K562 (cell line): ENCODE results near the gene PTPN18. TPM values are rescaled to one million over a fixed set of nuclear protein-coding genes. Genes with fewer than 3 reads are reported as not detected.

Experiments
- BHLHE40 ChIP-seq: IDR thresholded peaks from 2 replicates; pipeline ENCODE4 v1.6.1; 2011; ENCODE audit warnings: low read length, improper control_type of control experiment
- CREB1 ChIP-seq, 2 experiments: sonication (generic) in 1 of 2; formaldehyde crosslinking in 1 of 2; IDR thresholded peaks; 2 replicates each; pipeline versions ENCODE4 v1.6.1 to v1.8.0; 2012 to 2022; ENCODE audit warnings: inconsistent platforms in 1 of 2, mild to moderate bottlenecking in 1 of 2, missing genetic modification reagents in 1 of 2, moderate library complexity in 1 of 2
- CREM ChIP-seq: IDR thresholded peaks from 2 replicates; pipeline ENCODE4 v1.6.1; 2014; ENCODE audit warnings: antibody characterized with exemption, low read depth
- GATAD2A ChIP-seq: fragments of 450-650 bp; IDR thresholded peaks from 2 replicates; pipeline ENCODE4 v1.6.1; 2017
- MAFF ChIP-seq: IDR thresholded peaks from 2 replicates; pipeline ENCODE4 v1.6.1; 2012; ENCODE audit warnings: low read length, improper control_type of control experiment
- NFE2 ChIP-seq: IDR thresholded peaks from 2 replicates; pipeline ENCODE4 v1.6.1; 2014; ENCODE audit warnings: antibody characterized with exemption, low read depth
- NFRKB ChIP-seq: fragments of 450-650 bp; IDR thresholded peaks from 2 replicates; pipeline ENCODE4 v1.6.1; 2016; ENCODE audit warnings: low read depth
- NR2C1 ChIP-seq, 2 experiments: fragments of 450-650 bp; IDR thresholded peaks; 2 replicates each; pipeline ENCODE4 v1.6.1; 2017; ENCODE audit warnings: mild to moderate bottlenecking in 2 of 2, antibody characterized with exemption in 1 of 2, inconsistent platforms in 1 of 2, missing compliant biosample characterization in 1 of 2, missing genetic modification characterization in 1 of 2
- POLR3A ChIP-seq: IDR thresholded peaks from 2 replicates; pipeline ENCODE4 v1.6.1; 2011; ENCODE audit warnings: borderline replicate concordance, mild to moderate bottlenecking, moderate library complexity; ENCODE audit not compliant: insufficient read length, insufficient read depth; ENCODE audit errors: extremely low read depth
- PRMT5 ChIP-seq: sonication (generic); formaldehyde crosslinking; IDR thresholded peaks from 2 replicates; pipeline ENCODE4 v1.5.0; 2020; ENCODE audit warnings: missing genetic modification reagents
- RAD21 ChIP-seq, 2 experiments: fragments of 250-450 bp in 1 of 2; fragments of 450-650 bp in 1 of 2; sonication (Bioruptor Pico) in 1 of 2; formaldehyde crosslinking in 1 of 2; IDR thresholded peaks in 1 of 2; conservative IDR thresholded peaks in 1 of 2; 2 replicates each; pipeline versions ENCODE4 v1.4.0 to v1.8.0; 2020 to 2022; ENCODE audit warnings: mild to moderate bottlenecking in 2 of 2, moderate library complexity in 1 of 2
- RBM39 ChIP-seq: fragments of 200-400 bp; formaldehyde crosslinking; optimal IDR thresholded peaks from 2 replicates; pipeline ENCODE3; 2018; ENCODE audit warnings: low read depth, low read length
- SIRT6 ChIP-seq: IDR thresholded peaks from one replicate; pipeline ENCODE4 v1.6.1; 2012; ENCODE audit warnings: low read depth, mild to moderate bottlenecking, control low read depth, inconsistent platforms, low read length, moderate library complexity
- SMAD2 ChIP-seq: fragments of 150-350 bp; IDR thresholded peaks from 2 replicates; pipeline ENCODE4 v1.6.1; 2014; ENCODE audit warnings: low read depth, mild to moderate bottlenecking, low read length
- SMARCB1 ChIP-seq: IDR thresholded peaks from 2 replicates; pipeline ENCODE4 v1.6.1; 2011; ENCODE audit warnings: improper control_type of control experiment, low read depth; ENCODE audit not compliant: insufficient read length
- TOE1 ChIP-seq, 2 experiments: fragments of 450-650 bp in 1 of 2; sonication (generic) in 1 of 2; formaldehyde crosslinking in 1 of 2; IDR thresholded peaks; 2 replicates each; pipeline versions ENCODE4 v1.7.1 to v1.8.0; 2016 to 2022; ENCODE audit warnings: borderline replicate concordance in 2 of 2, mild to moderate bottlenecking in 2 of 2, antibody characterized with exemption in 1 of 2, inconsistent platforms in 1 of 2, low read depth in 1 of 2, missing genetic modification reagents in 1 of 2, moderate library complexity in 1 of 2
- ZNF121 ChIP-seq: sonication (generic); formaldehyde crosslinking; conservative IDR thresholded peaks from 2 replicates; pipeline ENCODE4 v1.8.0; 2022; ENCODE audit warnings: missing genetic modification reagents
- ZNF695 ChIP-seq: fragments of 450-650 bp; formaldehyde crosslinking; IDR thresholded peaks from 2 replicates; pipeline ENCODE4 v1.4.0; 2020; ENCODE audit warnings: mild to moderate bottlenecking, moderate library complexity
- polyA plus RNA-seq, 8 experiments: library from polyadenylated mRNA; depleted of rRNA in 4 of 8; stranded (reverse) in 5 of 8; unstranded in 3 of 8; fragments of >200 nt; fragmentation: Nextera tagmentation in 2 of 8; fragmentation: Illumina TruSeq in 1 of 8; extraction: Ambion mirVana in 2 of 8; extraction: Trizol in 1 of 8; gene quantifications; 2 replicates each; pipeline versions ENCODE4 v1.2.1 to v1.2.3, GENCODE V29; 2011 to 2014; ENCODE audit warnings: inconsistent platforms in 1 of 8, missing spikeins in 1 of 8
- total RNA-seq, 7 experiments: library from RNA; depleted of rRNA in 6 of 7; stranded (reverse); fragments of >200 nt in 6 of 7; fragmentation: Illumina TruSeq in 2 of 7; extraction: Trizol in 2 of 7; gene quantifications; 2 replicates each; pipeline versions ENCODE4 v1.2.1 to v1.2.3, GENCODE V29; 2011 to 2021; ENCODE audit warnings: low replicate concordance in 1 of 7
- TF ChIP-seq, protein P1 (sequence below), 2 experiments: fragments of 450-650 bp; conservative IDR thresholded peaks; 2 replicates each; pipeline ENCODE4 v1.6.1; 2017; ENCODE audit warnings: mild to moderate bottlenecking in 2 of 2, moderate library complexity in 2 of 2
- TF ChIP-seq, protein P2 (sequence below): fragments of 450-650 bp; IDR thresholded peaks from 2 replicates; pipeline ENCODE4 v1.6.1; 2017; ENCODE audit warnings: mild to moderate bottlenecking, moderate library complexity
- TF ChIP-seq, protein P3 (sequence below): fragments of 450-650 bp; formaldehyde crosslinking; IDR thresholded peaks from 2 replicates; pipeline ENCODE4 v1.4.0; 2020; ENCODE audit warnings: mild to moderate bottlenecking, mixed read lengths

The PTPN18 gene
- total and polyA plus RNA-seq, 9 of the 15 experiments (the other 6 are each of a cell fraction or from before 2014, with no cell fraction given), result 11.6 to 90.7 (median 49.6) TPM

DNA sequence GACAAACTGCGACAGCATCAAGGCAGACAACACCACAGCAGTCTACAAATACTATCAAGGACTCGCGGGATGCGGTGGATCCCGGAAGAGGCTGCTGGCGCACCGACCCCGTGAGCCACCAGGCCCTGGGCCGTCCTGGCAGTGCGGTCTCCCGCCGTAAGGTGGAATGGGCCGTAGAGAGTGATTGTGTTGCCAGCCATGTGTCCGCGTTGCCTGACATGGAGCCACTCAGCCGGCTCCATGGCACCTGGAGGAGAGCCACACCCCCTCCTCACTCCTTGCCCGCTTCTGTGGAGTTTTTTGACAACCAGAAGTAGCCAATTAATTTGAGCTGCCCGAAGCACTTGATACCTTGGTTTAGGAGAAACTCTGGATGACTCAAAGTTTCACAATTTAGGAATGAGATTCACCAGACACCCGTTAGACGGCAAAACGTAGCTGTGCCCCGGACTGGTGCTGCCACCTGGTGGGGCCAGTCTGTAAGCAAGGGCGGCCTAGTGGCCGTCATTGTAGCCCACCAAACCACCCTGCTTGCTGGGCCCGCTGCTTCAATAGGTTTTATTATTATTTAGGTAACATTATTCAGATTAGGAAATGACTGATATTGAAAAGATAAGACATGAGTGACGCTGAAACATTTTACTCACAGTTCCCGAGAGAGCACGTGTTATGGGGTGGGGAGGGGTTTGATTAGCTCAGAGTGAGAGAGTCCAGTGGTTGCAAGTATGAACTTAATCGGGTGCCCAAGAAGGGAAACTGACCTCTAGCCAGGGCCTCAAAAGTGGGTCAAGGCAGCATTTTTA is 23.4 kb upstream of the PTPN18 start (continued):
- TF ChIP-seq, protein P1, sequence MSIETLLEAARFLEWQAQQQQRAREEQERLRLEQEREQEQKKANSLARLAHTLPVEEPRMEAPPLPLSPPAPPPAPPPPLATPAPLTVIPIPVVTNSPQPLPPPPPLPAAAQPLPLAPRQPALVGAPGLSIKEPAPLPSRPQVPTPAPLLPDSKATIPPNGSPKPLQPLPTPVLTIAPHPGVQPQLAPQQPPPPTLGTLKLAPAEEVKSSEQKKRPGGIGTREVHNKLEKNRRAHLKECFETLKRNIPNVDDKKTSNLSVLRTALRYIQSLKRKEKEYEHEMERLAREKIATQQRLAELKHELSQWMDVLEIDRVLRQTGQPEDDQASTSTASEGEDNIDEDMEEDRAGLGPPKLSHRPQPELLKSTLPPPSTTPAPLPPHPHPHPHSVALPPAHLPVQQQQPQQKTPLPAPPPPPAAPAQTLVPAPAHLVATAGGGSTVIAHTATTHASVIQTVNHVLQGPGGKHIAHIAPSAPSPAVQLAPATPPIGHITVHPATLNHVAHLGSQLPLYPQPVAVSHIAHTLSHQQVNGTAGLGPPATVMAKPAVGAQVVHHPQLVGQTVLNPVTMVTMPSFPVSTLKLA (conservative IDR thresholded peaks at IDR 0.05), result peak; percentile 71 to 73
- TF ChIP-seq MAFF (no peak), RBM39 (no peak), ZNF695 (no peak), POLR3A (no peak), PRMT5 (no peak), SMAD2 (no peak), RAD21 (CRISPR knock-in tag; conservative IDR thresholded peaks at IDR 0.05 in 1 of 2, IDR thresholded peaks at IDR 0.05 in 1 of 2) (peak; percentile 91 to 94), GATAD2A (no peak), SMARCB1 (no peak), CREB1 (IDR thresholded peaks at IDR 0.05) (peak; percentile 47; the same call in 1 of the 2 replicates), CREB1 (CRISPR knock-in tag; IDR thresholded peaks at IDR 0.05) (no peak), NR2C1 (IDR thresholded peaks at IDR 0.05) (no peak), NR2C1 (tag; IDR thresholded peaks at IDR 0.05) (no peak), TOE1 (IDR thresholded peaks at IDR 0.05; ENCODE audit: borderline replicate concordance) (no peak), TOE1 (CRISPR knock-in tag; IDR thresholded peaks at IDR 0.05; ENCODE audit: borderline replicate concordance, low read depth) (no peak), BHLHE40 (peak; percentile 2; the same call in 1 of the 2 replicates), ZNF121 (CRISPR knock-in tag) (no peak), CREM (no peak; the same call in 1 of the 2 replicates), NFE2 (no peak), SIRT6 (no peak), NFRKB (no peak)
- TF ChIP-seq, protein P2, sequence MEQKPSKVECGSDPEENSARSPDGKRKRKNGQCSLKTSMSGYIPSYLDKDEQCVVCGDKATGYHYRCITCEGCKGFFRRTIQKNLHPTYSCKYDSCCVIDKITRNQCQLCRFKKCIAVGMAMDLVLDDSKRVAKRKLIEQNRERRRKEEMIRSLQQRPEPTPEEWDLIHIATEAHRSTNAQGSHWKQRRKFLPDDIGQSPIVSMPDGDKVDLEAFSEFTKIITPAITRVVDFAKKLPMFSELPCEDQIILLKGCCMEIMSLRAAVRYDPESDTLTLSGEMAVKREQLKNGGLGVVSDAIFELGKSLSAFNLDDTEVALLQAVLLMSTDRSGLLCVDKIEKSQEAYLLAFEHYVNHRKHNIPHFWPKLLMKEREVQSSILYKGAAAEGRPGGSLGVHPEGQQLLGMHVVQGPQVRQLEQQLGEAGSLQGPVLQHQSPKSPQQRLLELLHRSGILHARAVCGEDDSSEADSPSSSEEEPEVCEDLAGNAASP, result no peak
- TF ChIP-seq, protein P3, sequence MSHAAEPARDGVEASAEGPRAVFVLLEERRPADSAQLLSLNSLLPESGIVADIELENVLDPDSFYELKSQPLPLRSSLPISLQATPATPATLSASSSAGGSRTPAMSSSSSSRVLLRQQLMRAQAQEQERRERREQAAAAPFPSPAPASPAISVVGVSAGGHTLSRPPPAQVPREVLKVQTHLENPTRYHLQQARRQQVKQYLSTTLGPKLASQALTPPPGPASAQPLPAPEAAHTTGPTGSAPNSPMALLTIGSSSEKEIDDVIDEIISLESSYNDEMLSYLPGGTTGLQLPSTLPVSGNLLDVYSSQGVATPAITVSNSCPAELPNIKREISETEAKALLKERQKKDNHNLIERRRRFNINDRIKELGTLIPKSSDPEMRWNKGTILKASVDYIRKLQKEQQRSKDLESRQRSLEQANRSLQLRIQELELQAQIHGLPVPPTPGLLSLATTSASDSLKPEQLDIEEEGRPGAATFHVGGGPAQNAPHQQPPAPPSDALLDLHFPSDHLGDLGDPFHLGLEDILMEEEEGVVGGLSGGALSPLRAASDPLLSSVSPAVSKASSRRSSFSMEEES (CRISPR knock-in tag), result no peak
- TF ChIP-seq, all 486 proteins: peak for 38
